DND-41 (cell line): Measurements from ENCODE around the gene BLM.
A peak's percentile ranks its signal among the peaks of the same experiment; 100 is the strongest.

Source experiments
- ATAC-seq: fragments of 200-7000 bp; cut with Tn5 transposase; 3 replicates; pipeline ENCODE4 v1.9.1; 2021; ENCODE audit warnings: low read depth; ENCODE audit not compliant: insufficient read depth
- DNase-seq: peaks from one replicate; pipeline ENCODE4 v3.0.0-alpha.2; 2020
- H2AFZ ChIP-seq: 2 replicates; pipeline ENCODE4 v1.6.0; 2012; ENCODE audit warnings: low read depth, low read length
- H3K27ac ChIP-seq: 2 replicates; pipeline ENCODE4 v1.5.1; 2012; ENCODE audit warnings: low read length, inconsistent platforms
- H3K27me3 ChIP-seq: fragments of 200-600 bp; sonication (generic); 2 replicates; pipeline ENCODE4 v1.6.0; 2012; ENCODE audit warnings: low read length, mild to moderate bottlenecking, inconsistent platforms; ENCODE audit not compliant: insufficient read depth, poor library complexity
- H3K36me3 ChIP-seq: 2 replicates; pipeline ENCODE4 v1.5.1; 2012; ENCODE audit warnings: low read length, inconsistent platforms; ENCODE audit not compliant: insufficient read depth
- H3K4me1 ChIP-seq: 2 replicates; pipeline ENCODE4 v1.5.1; 2012; ENCODE audit warnings: mild to moderate bottlenecking, low read length; ENCODE audit not compliant: insufficient read depth
- H3K4me2 ChIP-seq: 2 replicates; pipeline ENCODE4 v1.6.0; 2012; ENCODE audit warnings: mild to moderate bottlenecking, moderate library complexity, low read length, inconsistent platforms; ENCODE audit not compliant: insufficient read depth
- H3K4me3 ChIP-seq, 2 experiments: fragments of 200-600 bp in 1 of 2; shearing (Covaris generic) in 1 of 2; 2 replicates each; pipeline ENCODE4 v1.5.1; 2012 to 2016; ENCODE audit warnings: inconsistent platforms in 2 of 2, low read length in 2 of 2, mild to moderate bottlenecking in 2 of 2, low read depth in 1 of 2, moderate library complexity in 1 of 2
- H3K79me2 ChIP-seq: 2 replicates; pipeline ENCODE4 v1.6.0; 2012; ENCODE audit warnings: low read length, inconsistent platforms; ENCODE audit not compliant: insufficient read depth
- H3K9ac ChIP-seq: 2 replicates; pipeline ENCODE4 v1.6.0; 2012; ENCODE audit warnings: low read depth, mild to moderate bottlenecking, inconsistent platforms, low read length, moderate library complexity
- H3K9me3 ChIP-seq: 2 replicates; pipeline ENCODE4 v1.5.1; 2012; ENCODE audit warnings: low read length, moderate library complexity, mild to moderate bottlenecking, inconsistent platforms; ENCODE audit not compliant: insufficient read depth, severe bottlenecking
- H4K20me1 ChIP-seq: 2 replicates; pipeline ENCODE4 v1.6.0; 2012; ENCODE audit warnings: low read length; ENCODE audit not compliant: insufficient read depth
- EZH2 ChIP-seq: IDR thresholded peaks from 3 replicates; pipeline ENCODE4 v1.6.1; 2012; ENCODE audit warnings: borderline replicate concordance, low read depth, mild to moderate bottlenecking, moderate library complexity, low read length, inconsistent platforms; ENCODE audit not compliant: severe bottlenecking
- TF ChIP-seq, protein P1 (sequence below): IDR thresholded peaks from 2 replicates; pipeline ENCODE4 v1.5.1; 2012; ENCODE audit warnings: borderline replicate concordance, low read length, moderate library complexity, mild to moderate bottlenecking; ENCODE audit not compliant: poor library complexity, severe bottlenecking; ENCODE audit errors: extremely low read depth

BLM gene

DNA sequence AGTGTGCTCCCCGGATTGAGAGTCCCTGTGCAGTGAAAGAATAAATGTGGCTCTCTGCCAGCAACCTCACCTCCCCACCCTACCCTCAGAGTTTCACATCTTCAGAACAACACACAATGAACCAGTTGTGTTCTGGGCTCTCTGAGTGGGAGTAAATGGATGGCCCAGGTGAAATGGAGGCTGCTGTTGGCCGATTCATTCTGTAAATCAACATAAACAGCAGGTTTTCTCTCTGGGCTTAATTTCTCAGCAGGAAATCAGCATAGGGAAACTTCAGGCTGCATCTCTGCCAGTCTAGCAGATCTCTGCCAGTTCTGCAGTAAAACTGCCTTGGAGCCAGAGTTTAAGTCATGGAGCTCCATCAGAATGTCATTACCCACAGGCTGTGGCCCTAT lies 96.6 kb downstream of the BLM start:
- DNase-seq = no peak

DNA sequence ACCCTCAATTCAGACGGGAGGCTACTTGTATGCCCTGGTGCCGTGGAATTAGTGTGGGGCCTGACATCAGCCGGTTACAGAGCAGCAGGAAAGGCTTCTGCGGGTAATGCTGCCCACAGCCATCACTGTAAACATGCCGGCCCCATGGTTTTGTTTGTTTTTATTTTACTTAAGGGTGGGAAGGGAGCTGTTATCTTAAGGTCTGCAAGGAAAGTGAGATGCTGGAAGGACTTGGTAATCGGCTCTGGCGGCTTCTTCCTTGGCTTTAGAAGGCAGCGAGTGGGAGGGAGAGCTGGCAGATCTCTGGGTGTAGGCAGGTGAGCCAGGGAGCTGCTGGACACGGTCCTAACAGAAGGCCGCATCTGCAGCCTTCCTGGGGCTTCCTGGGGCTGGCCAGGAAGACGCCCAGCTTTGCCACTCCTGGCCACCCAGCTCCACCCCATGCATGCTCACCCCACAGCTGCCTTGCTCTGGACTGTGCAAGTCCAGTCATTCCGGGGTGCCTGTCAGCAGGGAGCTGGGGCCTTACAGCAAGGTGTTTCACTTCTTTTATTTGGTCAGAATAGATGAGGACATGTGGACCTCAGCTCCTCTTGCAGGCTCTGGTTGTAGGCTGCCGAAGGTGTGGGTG lies 97.2 kb downstream of the BLM start:
- Histone ChIP-seq H3K79me2 (no peaks in the 10 kb centered on the region), H3K4me1 (peaks cover 18% of the 10 kb centered on the region), H3K9ac (no peak overlapping the region), H3K4me3 (no peak overlapping the region), H3K4me2 (no peak overlapping the region), H3K36me3 (peaks cover 59% of the 10 kb centered on the region), H3K27ac (no peak overlapping the region), H3K9me3 (no peaks in the 10 kb centered on the region), H4K20me1 (no peaks in the 10 kb centered on the region; the same call in 1 of the 2 replicates), H3K27me3 (no peaks in the 10 kb centered on the region), H2AFZ (no peak overlapping the region)
- TF ChIP-seq, protein P1, sequence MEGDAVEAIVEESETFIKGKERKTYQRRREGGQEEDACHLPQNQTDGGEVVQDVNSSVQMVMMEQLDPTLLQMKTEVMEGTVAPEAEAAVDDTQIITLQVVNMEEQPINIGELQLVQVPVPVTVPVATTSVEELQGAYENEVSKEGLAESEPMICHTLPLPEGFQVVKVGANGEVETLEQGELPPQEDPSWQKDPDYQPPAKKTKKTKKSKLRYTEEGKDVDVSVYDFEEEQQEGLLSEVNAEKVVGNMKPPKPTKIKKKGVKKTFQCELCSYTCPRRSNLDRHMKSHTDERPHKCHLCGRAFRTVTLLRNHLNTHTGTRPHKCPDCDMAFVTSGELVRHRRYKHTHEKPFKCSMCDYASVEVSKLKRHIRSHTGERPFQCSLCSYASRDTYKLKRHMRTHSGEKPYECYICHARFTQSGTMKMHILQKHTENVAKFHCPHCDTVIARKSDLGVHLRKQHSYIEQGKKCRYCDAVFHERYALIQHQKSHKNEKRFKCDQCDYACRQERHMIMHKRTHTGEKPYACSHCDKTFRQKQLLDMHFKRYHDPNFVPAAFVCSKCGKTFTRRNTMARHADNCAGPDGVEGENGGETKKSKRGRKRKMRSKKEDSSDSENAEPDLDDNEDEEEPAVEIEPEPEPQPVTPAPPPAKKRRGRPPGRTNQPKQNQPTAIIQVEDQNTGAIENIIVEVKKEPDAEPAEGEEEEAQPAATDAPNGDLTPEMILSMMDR = no peak
- TF ChIP-seq EZH2 = no peak
- no peak for DNase-seq
- ATAC-seq = no peak

More for the DNA sequence above, 96.6 kb downstream of the BLM start:
- Histone ChIP-seq H3K27ac (no peak overlapping the region), H3K4me3 (no peak overlapping the region), H3K4me1 (peaks cover 14% of the 10 kb centered on the region), H3K27me3 (no peaks in the 10 kb centered on the region), H4K20me1 (no peaks in the 10 kb centered on the region; the same call in 1 of the 2 replicates), H2AFZ (no peak overlapping the region), H3K9ac (no peak overlapping the region), H3K4me2 (no peak overlapping the region), H3K9me3 (no peaks in the 10 kb centered on the region), H3K79me2 (no peaks in the 10 kb centered on the region), H3K36me3 (peaks cover 64% of the 10 kb centered on the region)
- no peak for ATAC-seq
- TF ChIP-seq, protein P1 = no peak
- TF ChIP-seq EZH2 = no peak

DNA sequence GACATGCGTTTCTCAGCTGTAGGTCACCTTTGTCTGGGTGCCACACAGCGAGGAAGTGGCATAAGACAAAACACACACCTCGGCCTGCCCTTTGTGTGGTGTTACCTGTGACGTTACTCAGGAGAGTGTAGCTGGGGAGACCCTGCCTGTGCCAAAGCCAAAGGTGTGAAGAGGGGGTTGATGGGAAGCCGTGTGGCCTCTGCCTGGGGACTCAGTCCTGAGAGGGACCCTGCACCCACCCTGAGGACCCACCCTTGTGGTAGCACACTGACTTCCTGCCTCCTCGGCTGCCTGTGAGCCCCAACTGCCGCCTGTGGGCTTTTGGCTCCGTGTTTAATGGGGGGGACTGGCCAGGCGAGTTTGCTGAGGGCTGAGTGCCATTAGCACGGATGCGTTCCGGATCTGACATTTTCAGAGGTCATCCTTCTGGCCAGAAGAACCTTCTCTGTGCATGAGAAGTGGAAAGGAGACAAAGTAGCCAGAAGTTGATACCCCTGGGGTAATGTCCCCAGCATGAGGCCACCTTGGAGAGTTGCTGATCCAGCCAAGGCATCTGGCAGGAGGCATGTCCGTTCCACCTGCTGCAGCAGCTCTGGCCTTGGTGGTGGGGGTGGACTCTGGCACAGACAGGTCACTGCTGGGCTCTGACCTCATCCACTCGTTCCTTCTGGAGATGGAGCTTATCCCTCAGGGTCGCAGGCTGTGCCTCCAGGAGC lies 99.4 kb downstream of the BLM start:
- Histone ChIP-seq H3K4me1 (peaks cover 23% of the 10 kb centered on the region), H3K79me2 (no peaks in the 10 kb centered on the region), H3K4me3 (no peak overlapping the region), H3K4me2 (no peak overlapping the region), H3K9ac (no peak overlapping the region), H4K20me1 (no peaks in the 10 kb centered on the region; the same call in 1 of the 2 replicates), H3K27me3 (no peaks in the 10 kb centered on the region), H3K9me3 (no peaks in the 10 kb centered on the region), H2AFZ (no peak overlapping the region), H3K27ac (no peak overlapping the region), H3K36me3 (peaks cover 37% of the 10 kb centered on the region)
- DNase-seq = no peak
- ATAC-seq = 0 out of 3 replicates have a peak, but pooled peaks have one; percentile 14
- TF ChIP-seq, protein P1 = no peak
- no peak for TF ChIP-seq EZH2
